Fibroblast of peridontal ligament (primary cell): Measurements from ENCODE around the gene OXCT1.
"Not testable (repeated sequence)": the region's sequence is repeated elsewhere in the genome, so short reads cannot be mapped to it uniquely, and the experiment has no call there.

ENCODE experiments used
- DNase-seq: peaks from one replicate; pipeline ENCODE4 v3.0.0-alpha.2; 2010; ENCODE audit errors: extremely low read depth

OXCT1 gene

GRCh38 chr5:41827792-41828191 is 42.4 kb downstream of the OXCT1 start:
- DNase-seq = no peak

GRCh38 chr5:41822036-41822435 is 48.2 kb downstream of the OXCT1 start:
- DNase-seq = no peak

GRCh38 chr5:41821051-41821450 is 49.2 kb downstream of the OXCT1 start:
- no peak for DNase-seq

- no peak for DNase-seq
Measured at GRCh38 chr5:41820150-41820549, 50.1 kb downstream of the OXCT1 start.

DNA sequence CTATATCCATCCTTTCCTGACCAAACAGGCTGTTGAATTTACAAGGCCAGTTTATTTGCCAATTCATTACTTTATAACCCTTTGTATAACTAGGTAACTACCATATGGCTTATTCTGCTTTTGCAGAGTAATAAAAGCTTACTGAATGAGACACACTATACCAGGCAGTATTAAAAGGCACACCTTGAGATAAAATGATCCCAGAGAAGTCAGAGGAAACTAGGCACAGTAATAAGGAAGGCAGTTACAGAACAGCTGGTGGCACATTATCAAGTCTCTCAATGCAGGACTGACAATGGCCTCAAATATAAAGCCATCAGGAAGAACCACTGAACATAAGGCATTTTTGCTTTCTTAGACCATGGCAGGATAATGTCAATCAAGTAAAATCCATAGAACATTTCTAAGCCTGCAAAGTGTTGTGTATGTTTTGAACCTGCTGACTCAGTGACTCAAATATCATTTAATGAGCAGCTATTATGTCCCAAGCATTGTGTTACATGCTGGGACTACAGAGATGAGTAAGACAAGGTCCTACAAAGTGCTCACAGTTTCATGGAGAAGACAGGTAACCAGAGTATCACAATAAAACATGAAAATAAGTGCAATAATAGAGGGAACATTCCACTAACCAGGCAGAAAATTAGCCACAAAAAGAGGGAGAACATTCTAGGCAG is 52.5 kb downstream of the OXCT1 start:
- no peak for DNase-seq

DNA sequence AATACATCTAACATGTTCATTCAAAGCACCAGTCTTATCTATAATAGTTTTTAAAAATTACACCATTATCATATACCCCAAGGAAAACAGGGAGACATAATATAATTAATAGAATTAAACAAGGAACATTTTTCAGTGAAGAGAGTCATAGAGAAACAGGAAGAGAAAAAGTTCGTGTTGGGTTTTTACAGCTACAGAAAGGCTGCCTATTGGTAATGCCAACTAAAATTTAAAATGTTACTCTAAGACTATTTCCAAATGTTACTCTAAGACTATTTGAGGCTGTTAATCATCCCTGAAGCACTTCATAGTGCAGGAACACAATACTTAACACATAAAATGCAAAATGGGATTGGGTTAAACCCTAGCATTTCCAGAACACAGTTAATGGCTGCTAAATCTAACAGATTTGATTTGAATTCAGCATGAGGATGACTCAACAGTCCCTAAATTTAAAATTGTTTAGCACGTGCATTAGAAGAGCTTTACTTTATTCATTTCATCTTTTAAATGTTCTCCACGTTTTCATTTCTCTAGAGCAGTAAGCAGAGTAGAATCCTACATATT is 54.5 kb downstream of the OXCT1 start:
- no peak for DNase-seq

GRCh38 chr5:41815261-41815660 is 55.0 kb downstream of the OXCT1 start:
- DNase-seq = no peak

DNA sequence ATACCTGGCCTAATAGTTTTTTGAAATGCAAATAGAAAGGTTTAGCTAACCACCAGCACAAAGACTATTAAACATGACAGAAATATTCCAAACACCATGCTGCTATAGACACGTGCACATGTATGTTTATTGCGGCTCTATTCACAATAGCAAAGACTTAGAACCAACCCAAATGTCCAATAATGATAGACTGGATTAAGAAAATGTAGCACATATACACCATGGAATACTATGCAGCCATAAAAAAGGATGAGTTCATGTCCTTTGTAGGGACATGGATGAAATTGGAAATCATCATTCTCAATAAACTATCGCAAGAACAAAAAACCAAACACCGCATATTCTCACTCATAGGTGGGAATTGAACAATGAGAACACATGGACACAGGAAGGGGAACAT is 55.9 kb downstream of the OXCT1 start:
- not testable (repeated sequence) for DNase-seq

DNA sequence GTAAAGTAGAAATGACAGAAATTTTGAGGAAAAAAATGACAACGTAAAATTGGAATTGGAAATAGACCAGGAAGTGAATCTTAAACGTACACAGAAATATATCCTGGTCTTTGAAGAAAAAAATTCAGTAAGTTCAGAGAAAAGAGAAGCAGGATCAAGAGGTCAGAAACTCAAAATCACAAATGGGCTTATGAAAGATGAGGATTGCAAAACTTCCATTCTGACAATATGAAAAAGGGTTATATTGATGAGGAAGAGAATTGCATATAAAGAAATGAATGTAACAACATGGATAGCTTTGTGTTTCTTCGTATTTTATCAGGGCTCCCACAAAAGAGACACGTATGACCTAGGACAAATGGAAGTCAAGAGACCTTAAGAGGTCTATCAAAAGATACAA is 58.1 kb downstream of the OXCT1 start:
- no peak for DNase-seq

- no peak for DNase-seq
Measured at GRCh38 chr5:41809128-41809527, 61.1 kb downstream of the OXCT1 start.

GRCh38 chr5:41808294-41808693 is 61.9 kb downstream of the OXCT1 start:
- DNase-seq = no peak

- DNase-seq = no peak
Measured at GRCh38 chr5:41797662-41798061, 72.6 kb downstream of the OXCT1 start.

- no peak for DNase-seq
Measured at GRCh38 chr5:41796061-41796460, 74.2 kb downstream of the OXCT1 start.

GRCh38 chr5:41795125-41795524 is 75.1 kb downstream of the OXCT1 start:
- no peak for DNase-seq

DNA sequence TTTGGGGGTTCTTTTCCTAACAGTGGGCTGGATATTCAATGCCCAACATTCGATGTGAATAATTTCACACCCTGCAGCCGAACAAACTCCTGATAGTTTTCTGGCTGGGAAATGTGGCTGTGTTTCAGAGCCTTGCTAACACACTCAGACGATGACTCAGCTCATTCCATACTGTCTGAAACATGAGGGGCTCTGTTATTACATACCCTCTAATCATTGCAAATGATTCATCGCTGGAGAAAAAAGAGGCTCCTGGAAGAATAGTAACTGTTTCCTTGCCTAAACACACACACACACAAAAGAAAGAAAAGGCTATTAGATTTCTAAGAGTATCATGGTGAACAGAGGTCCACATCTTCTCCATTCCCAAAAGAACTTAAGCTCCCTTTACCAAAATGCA is 75.8 kb downstream of the OXCT1 start:
- peak; percentile 95 for DNase-seq

- peak; percentile 81 for DNase-seq
Measured at GRCh38 chr5:41793141-41793770, 77.0 kb downstream of the OXCT1 start.

DNA sequence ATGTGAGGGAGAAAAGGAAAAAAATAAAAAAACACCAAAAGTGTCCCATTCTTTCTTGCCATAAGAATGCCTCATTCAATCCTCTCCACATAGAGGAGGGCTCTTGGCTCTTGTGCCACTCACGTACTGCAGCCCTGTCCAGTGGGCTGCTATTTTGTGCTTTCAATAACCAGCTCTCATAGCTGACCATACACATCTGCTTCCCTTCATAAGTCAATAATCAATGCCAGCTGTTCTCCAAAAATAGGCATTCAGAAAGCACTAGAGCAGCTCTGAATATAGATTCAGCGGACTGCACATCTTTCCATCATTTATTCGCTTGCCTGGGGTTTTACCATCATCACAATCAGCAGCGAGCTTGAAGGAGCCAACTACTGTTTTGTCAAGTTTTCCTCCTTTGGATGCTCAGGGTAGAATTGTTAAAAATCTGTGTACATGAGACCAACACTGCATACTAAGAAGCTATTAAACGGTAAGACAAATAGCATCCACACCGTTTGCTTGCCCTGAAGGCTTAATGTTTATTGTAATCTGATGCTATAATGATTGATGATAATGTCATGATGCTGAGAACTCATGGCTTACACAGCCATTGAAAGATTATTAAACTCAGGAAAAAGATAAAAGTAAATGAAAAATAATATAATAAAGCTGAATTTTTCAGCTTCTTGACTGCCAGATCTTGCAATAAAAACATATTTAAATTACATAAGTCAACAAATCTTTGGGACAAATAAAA is 80.0 kb downstream of the OXCT1 start:
- peak; percentile 84 for DNase-seq

- DNase-seq = no peak
Measured at GRCh38 chr5:41789434-41789833, 80.8 kb downstream of the OXCT1 start.

DNA sequence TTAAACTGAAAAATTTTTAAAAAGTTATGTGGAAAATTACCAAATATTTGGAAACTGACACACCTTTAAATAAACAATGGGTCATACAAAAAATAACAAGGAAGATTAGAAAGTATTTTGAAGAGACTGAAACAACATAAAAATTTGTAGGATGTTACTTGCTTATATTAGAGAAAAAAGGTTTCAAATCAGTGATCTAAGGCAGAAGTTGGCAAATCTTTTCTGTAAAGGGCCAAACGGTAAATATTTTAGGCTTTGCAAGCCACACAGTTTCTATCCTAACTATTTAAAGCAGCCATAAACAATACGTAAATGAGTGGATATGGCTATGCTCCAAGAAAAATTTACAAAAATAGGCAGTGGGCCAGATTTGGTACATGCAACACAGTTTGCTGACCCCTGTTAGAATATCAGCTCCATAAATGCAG is 81.3 kb downstream of the OXCT1 start:
- peak; percentile 84 for DNase-seq

DNA sequence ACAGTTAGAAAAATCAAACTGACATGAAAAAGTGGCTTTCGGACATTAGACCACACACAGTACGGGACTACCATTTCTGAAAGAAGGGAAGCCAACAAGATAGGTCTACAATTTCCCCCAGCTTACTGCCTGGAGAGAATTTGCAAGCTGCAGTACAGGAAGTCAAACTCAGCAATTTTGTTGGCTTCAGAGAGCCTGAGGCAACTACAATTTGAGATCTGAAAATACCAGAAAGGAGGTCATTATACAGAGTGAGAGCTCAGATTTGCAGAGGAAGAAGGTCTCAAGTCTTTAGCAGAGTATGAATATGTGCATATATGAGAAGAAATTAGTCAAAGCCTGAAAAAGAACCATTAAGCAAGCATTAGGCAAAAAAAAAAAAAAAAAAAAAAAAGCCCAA is 83.0 kb downstream of the OXCT1 start:
- no peak for DNase-seq

GRCh38 chr5:41785061-41785460 is 85.2 kb downstream of the OXCT1 start:
- DNase-seq = no peak

DNA sequence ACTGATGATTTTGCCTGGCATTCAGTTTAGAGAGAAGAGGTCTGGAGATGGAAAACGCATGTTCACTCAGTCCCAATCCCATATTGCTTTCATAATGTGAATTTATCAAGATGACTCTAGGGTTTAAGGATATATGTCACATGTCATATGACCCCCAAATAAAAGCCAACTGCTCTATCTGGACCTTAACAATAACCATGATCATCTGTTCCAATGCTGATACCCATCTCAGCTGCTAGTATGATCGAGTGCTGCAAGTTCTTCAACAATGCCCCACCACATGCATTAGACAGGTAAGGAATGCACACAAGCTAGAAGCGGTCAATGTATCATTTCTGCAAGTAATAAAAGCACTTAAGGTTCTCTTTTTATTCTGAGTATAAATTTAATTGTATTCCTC is 91.8 kb downstream of the OXCT1 start:
- no peak for DNase-seq

- DNase-seq = peak; percentile 43
Measured at GRCh38 chr5:41776435-41776834, 93.8 kb downstream of the OXCT1 start.
